B cell (primary cell): ENCODE measurements around the gene USP36. TPM values are rescaled to one million over a fixed set of nuclear protein-coding genes. Genes with fewer than 3 reads are reported as not detected.

ENCODE experiments used
- ATAC-seq: fragments of 200-7000 bp; cut with Tn5 transposase; one replicate; pipeline ENCODE4 v1.10.0; 2021; ENCODE audit warnings: low read depth, mild to moderate bottlenecking, moderate number of reproducible peaks, moderate library complexity
- CTCF ChIA-PET: fragments of 350-600 bp; sonication (Branson Sonifier 250); formaldehyde crosslinking; loops from one replicate; lab custom pipeline; 2021; ENCODE audit warnings: antibody characterized with exemption, inconsistent platforms; lab: Charles Lee
- POLR2A ChIA-PET: fragments of 350-600 bp; sonication (Branson Sonifier 250); formaldehyde crosslinking; loops from one replicate; lab custom pipeline; 2021; ENCODE audit warnings: antibody characterized with exemption; lab: Charles Lee
- DNase-seq: peaks from one replicate; pipeline ENCODE4 v3.0.0; 2013
- H2AFZ ChIP-seq: 2 replicates; pipeline ENCODE4 v1.6.1; 2012; ENCODE audit warnings: mild to moderate bottlenecking, low read depth, low read length; ENCODE audit not compliant: insufficient read depth, poor library complexity, severe bottlenecking
- H3K27ac ChIP-seq, 2 donors: 1 replicate in 1 of 2; 2 replicates in 1 of 2; pipeline ENCODE4 v1.5.1; 2012 to 2013; ENCODE audit warnings: low read length in 2 of 2, mild to moderate bottlenecking in 2 of 2, moderate library complexity in 1 of 2
- H3K27me3 ChIP-seq, 4 experiments: fragments of 200-600 bp in 1 of 4; sonication (generic) in 1 of 4; replicated peaks in 1 of 4; 1 replicate in 2 of 4; 2 replicates in 2 of 4; pipeline versions ENCODE4 v1.6.1 to v1.7.0; 2013 to 2016; ENCODE audit warnings: low read length in 3 of 4, mild to moderate bottlenecking in 2 of 4, mixed read lengths in 1 of 4, moderate library complexity in 1 of 4; ENCODE audit not compliant: insufficient read depth in 4 of 4, control insufficient read depth in 3 of 4; ENCODE audit errors: control extremely low read depth in 1 of 4
- H3K36me3 ChIP-seq, 2 experiments: replicated peaks in 1 of 2; 1 replicate in 1 of 2; 2 replicates in 1 of 2; pipeline versions ENCODE4 v1.6.1 to v1.7.1; 2013; ENCODE audit warnings: low read length in 1 of 2; ENCODE audit not compliant: insufficient read depth in 2 of 2, control insufficient read depth in 1 of 2; ENCODE audit errors: control extremely low read depth in 1 of 2, extremely low read depth in 1 of 2
- H3K4me1 ChIP-seq, 2 donors: fragments of 200-600 bp in 1 of 2; sonication (generic) in 1 of 2; 1 replicate in 1 of 2; 2 replicates in 1 of 2; pipeline versions ENCODE4 v1.5.1 to v1.6.1; 2013 to 2017; ENCODE audit warnings: low read length in 2 of 2; ENCODE audit not compliant: control insufficient read depth in 2 of 2, insufficient read depth in 2 of 2
- H3K4me2 ChIP-seq: replicated peaks from 2 replicates; pipeline ENCODE3; 2012; ENCODE audit warnings: mild to moderate bottlenecking, low read depth, low read length; ENCODE audit not compliant: poor library complexity, severe bottlenecking
- H3K4me3 ChIP-seq, 5 experiments: fragments of 200-600 bp in 1 of 5; sonication (generic) in 1 of 5; 1 replicate in 3 of 5; 2 replicates in 2 of 5; pipeline versions ENCODE4 v1.5.1 to v1.7.0; 2011 to 2016; ENCODE audit warnings: low read length in 4 of 5, mild to moderate bottlenecking in 4 of 5, low read depth in 2 of 5, control low read depth in 1 of 5, moderate library complexity in 1 of 5; ENCODE audit not compliant: insufficient read depth in 1 of 5; ENCODE audit errors: control extremely low read depth in 1 of 5, extremely low read depth in 1 of 5
- H3K79me2 ChIP-seq: fragments of 200-600 bp; sonication (generic); one replicate; pipeline ENCODE4 v1.6.0; 2016; ENCODE audit warnings: low read length; ENCODE audit not compliant: control insufficient read depth, insufficient read depth
- H3K9ac ChIP-seq: fragments of 200-600 bp; sonication (generic); 2 replicates; pipeline ENCODE4 v1.6.1; 2017; ENCODE audit warnings: mild to moderate bottlenecking, low read length, moderate library complexity
- H3K9me3 ChIP-seq, 3 donors: one replicate each; pipeline versions ENCODE4 v1.6.1 to v1.7.1; 2013; ENCODE audit warnings: low read length in 2 of 3; ENCODE audit not compliant: control insufficient read depth in 2 of 3, insufficient read depth in 1 of 3; ENCODE audit errors: control extremely low read depth in 1 of 3
- H4K20me1 ChIP-seq: 2 replicates; pipeline ENCODE4 v1.6.0; 2012; ENCODE audit warnings: mild to moderate bottlenecking, low read length; ENCODE audit not compliant: insufficient read depth, control insufficient read depth, poor library complexity, severe bottlenecking
- H3K27ac Mint-ChIP-seq: one replicate; pipeline ENCODE4 v1.8.0; 2021; ENCODE audit warnings: mixed read lengths
- H3K27me3 Mint-ChIP-seq: one replicate; pipeline ENCODE4 v1.8.0; 2021; ENCODE audit warnings: mixed read lengths
- H3K4me1 Mint-ChIP-seq: one replicate; pipeline ENCODE4 v1.8.0; 2021; ENCODE audit warnings: mixed read lengths
- H3K4me3 Mint-ChIP-seq: one replicate; pipeline ENCODE4 v1.8.0; 2021; ENCODE audit warnings: mixed read lengths
- H3K9me3 Mint-ChIP-seq: one replicate; pipeline ENCODE4 v1.8.0; 2022; ENCODE audit warnings: mixed read lengths; ENCODE audit not compliant: insufficient read depth
- EZH2 ChIP-seq: IDR thresholded peaks from 2 replicates; pipeline ENCODE4 v1.6.1; 2012; ENCODE audit warnings: borderline replicate concordance, low read depth, mild to moderate bottlenecking, moderate library complexity, low read length; ENCODE audit not compliant: insufficient read depth, poor library complexity, severe bottlenecking
- WGBS: methylation state at CpG from one replicate; pipeline ENCODE4 v1.1.5; 2013; ENCODE audit warnings: missing lambda C conversion rate; ENCODE audit not compliant: insufficient coverage; 5-methylcytosine and 5-hydroxymethylcytosine counted together
- intact Hi-C: fragments of 100-400 bp; cut with micrococcal nuclease; formaldehyde crosslinking; loops from one replicate; pipeline ENCODE4 v1.10.0; 2022
- polyA plus RNA-seq: library from polyadenylated mRNA; depleted of rRNA; stranded (reverse); fragments of >200 nt; gene quantifications from 2 replicates; pipeline ENCODE4 v1.2.3, GENCODE V29; 2012
- total RNA-seq, 2 donors: library from RNA; stranded (reverse); fragments of 120-200 nt in 1 of 2; gene quantifications; 1 replicate in 1 of 2; 2 replicates in 1 of 2; pipeline versions ENCODE4 v1.2.3 to v1.2.4, GENCODE V29; 2013 to 2022
- TF ChIP-seq, protein P1 (sequence below): fragments of 200-600 bp; IDR thresholded peaks from one replicate; pipeline ENCODE4 v1.8.0; 2022; ENCODE audit warnings: antibody characterized with exemption, mild to moderate bottlenecking

The USP36 gene
- total and polyA plus RNA-seq, 2 donors (not counting 1 experiment from before 2014, with no cell fraction given): 52.2 to 137 TPM

DNA sequence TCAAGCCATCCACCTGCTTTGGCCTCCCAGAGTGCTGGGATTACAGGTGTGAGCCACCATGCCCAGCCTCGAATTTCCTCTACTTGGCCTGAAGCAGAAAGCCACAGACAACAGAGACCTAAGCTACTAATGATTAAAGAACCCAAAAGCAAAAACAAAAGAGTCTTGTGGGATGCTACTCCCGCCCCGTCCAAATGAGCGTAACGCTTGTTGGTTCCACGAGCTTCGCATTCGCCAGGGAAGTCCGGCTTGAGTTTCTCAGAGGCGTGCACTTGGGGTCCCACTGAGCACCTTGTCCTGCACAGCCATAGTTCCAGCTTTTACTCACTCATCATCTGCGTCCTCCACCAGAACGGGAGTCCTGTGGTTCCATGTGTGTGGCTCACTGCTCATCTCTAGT lies 46.3 kb upstream of the USP36 start:
- peaks cover 51% of the 10 kb centered on the region for H3K4me1 Mint-ChIP-seq
- Histone ChIP-seq H3K79me2 (peaks cover 19% of the 10 kb centered on the region), H3K4me2 (no peak overlapping the region), H3K9me3 (no peaks in the 10 kb centered on the region), H3K9ac (no peak overlapping the region), H4K20me1 (no peaks in the 10 kb centered on the region), H3K4me3 (no peak overlapping the region), H3K27ac (no peak overlapping the region), H3K4me1 (peaks cover 50 to 59% of the 10 kb centered on the region in 2 donors), H3K36me3 (no peaks in the 10 kb centered on the region), H2AFZ (no peak overlapping the region), H3K27me3 (peaks cover 0 to 8% (median 0%) of the 10 kb centered on the region in 4 experiments)
- DNase-seq (no peak), ATAC-seq (no peak)
- H3K27me3 Mint-ChIP-seq: peaks cover 6% of the 10 kb centered on the region
- CTCF ChIA-PET: interaction anchor here (1.0 to 7.7 kb wide), 3 partner anchors 18 to 84 kb away, joined by 4 to 42 read pairs (median 6); no protein-coding TSS in a partner anchor
- intact Hi-C loops: no loop called here
- POLR2A ChIA-PET: interaction anchor here (1.2 kb wide), 1 partner anchor 21 kb away, joined by 3 read pairs; no protein-coding TSS in a partner anchor
- WGBS: 94% methylated on average over 10 of the region's 12 CpGs
- H3K27ac Mint-ChIP-seq: no peak overlapping the region
- no peak overlapping the region for H3K4me3 Mint-ChIP-seq
- H3K9me3 Mint-ChIP-seq: no peaks in the 10 kb centered on the region
- TF ChIP-seq, protein P1, sequence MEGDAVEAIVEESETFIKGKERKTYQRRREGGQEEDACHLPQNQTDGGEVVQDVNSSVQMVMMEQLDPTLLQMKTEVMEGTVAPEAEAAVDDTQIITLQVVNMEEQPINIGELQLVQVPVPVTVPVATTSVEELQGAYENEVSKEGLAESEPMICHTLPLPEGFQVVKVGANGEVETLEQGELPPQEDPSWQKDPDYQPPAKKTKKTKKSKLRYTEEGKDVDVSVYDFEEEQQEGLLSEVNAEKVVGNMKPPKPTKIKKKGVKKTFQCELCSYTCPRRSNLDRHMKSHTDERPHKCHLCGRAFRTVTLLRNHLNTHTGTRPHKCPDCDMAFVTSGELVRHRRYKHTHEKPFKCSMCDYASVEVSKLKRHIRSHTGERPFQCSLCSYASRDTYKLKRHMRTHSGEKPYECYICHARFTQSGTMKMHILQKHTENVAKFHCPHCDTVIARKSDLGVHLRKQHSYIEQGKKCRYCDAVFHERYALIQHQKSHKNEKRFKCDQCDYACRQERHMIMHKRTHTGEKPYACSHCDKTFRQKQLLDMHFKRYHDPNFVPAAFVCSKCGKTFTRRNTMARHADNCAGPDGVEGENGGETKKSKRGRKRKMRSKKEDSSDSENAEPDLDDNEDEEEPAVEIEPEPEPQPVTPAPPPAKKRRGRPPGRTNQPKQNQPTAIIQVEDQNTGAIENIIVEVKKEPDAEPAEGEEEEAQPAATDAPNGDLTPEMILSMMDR: no peak
- TF ChIP-seq EZH2: no peak

DNA sequence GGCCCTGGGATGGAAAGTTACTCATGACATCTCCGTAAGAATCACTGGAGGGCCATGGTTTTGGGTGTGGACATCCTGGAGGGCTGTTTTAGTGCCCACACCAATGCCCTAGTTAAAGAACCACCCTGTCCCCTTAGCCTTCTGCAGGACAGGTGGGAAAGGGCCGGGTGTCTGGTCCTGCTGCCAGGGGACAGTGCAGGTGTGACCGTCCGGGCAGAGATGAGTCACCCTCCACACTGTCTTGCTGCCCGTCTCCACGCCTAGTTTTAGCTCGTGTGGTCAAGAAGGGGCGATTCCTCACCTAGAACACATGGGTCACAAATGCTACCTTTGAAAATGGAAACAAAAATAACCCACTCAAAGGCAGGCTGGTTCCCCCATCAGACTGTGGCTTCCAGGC lies 45.3 kb upstream of the USP36 start:
- Histone ChIP-seq H3K9me3 (no peaks in the 10 kb centered on the region), H2AFZ (no peak overlapping the region), H3K9ac (no peak overlapping the region)

More for the DNA sequence above, 45.3 kb upstream of the USP36 start:
- 88% methylated on average over 7 of the region's 8 CpGs for WGBS
- peaks cover 0 to 8% (median 0%) of the 10 kb centered on the region in 4 experiments for H3K27me3 ChIP-seq
- H3K4me1 ChIP-seq: peaks cover 45 to 49% of the 10 kb centered on the region in 2 donors
- H3K27ac ChIP-seq: no peak overlapping the region
- POLR2A ChIA-PET: interaction anchor here (1.2 kb wide), 1 partner anchor 20 kb away, joined by 3 read pairs; no protein-coding TSS in a partner anchor
- no peaks in the 10 kb centered on the region for H4K20me1 ChIP-seq
- H3K4me1 Mint-ChIP-seq: peaks cover 41% of the 10 kb centered on the region
- intact Hi-C loops: no loop called here
- DNase-seq (no peak), ATAC-seq (no peak)
- H3K4me3 Mint-ChIP-seq: no peak overlapping the region
- no peak overlapping the region for H3K4me3 ChIP-seq
- peaks cover 6% of the 10 kb centered on the region for H3K27me3 Mint-ChIP-seq
- H3K79me2 ChIP-seq: peaks cover 14% of the 10 kb centered on the region
- H3K36me3 ChIP-seq: no peaks in the 10 kb centered on the region
- H3K27ac Mint-ChIP-seq: no peak overlapping the region
- TF ChIP-seq, protein P1: no peak
- TF ChIP-seq EZH2: no peak
- no peaks in the 10 kb centered on the region for H3K9me3 Mint-ChIP-seq
- no peak overlapping the region for H3K4me2 ChIP-seq
- CTCF ChIA-PET: interaction anchor here (1.1 to 7.7 kb wide), 2 partner anchors 20 to 85 kb away, joined by 4 to 42 read pairs; no protein-coding TSS in a partner anchor
